Renal pelvis (tissue), 4 donors: ENCODE results near the gene PACRG. TPM values are rescaled to one million over a fixed set of nuclear protein-coding genes. Genes with fewer than 3 reads are reported as not detected.

ENCODE experiments used
- DNase-seq: peaks from one replicate; pipeline ENCODE4 v3.0.0-alpha.2; 2013
- polyA plus RNA-seq, 3 donors: library from polyadenylated mRNA; unstranded; fragments of 120-200 nt; gene quantifications; one replicate each; pipeline ENCODE4 v1.2.1, GENCODE V29; 2013; ENCODE audit not compliant: insufficient read length in 3 of 3

The PACRG gene
- polyA plus RNA-seq, 3 donors = 14.8 to 18.3 (median 16.1) TPM

GRCh38 chr6:162770955-162771354 lies 43.2 kb downstream of the PACRG start:
- no peak for DNase-seq

DNA sequence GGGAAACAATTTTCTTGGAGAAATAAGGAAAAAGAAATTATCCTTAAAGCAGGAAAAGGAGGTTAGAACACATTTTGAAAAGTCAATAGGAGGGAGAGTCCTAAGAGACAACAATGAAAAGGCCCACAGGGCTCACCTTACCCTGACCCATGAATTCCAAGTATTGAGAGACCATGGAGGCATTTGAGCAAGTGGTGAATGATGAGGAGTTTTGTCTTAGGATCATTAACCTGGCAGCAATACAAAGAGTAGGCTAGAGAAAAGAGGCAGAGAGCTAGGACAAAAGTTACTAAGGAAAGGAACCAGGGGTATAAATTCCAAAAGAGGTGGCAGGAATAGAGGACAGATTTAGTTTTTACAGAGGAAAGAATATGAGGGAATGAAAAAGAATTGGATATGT lies 44.7 kb downstream of the PACRG start:
- DNase-seq = no peak

- DNase-seq = no peak
These were observed 46.2 kb downstream of the PACRG start for GRCh38 chr6:162773996-162774395.

DNA sequence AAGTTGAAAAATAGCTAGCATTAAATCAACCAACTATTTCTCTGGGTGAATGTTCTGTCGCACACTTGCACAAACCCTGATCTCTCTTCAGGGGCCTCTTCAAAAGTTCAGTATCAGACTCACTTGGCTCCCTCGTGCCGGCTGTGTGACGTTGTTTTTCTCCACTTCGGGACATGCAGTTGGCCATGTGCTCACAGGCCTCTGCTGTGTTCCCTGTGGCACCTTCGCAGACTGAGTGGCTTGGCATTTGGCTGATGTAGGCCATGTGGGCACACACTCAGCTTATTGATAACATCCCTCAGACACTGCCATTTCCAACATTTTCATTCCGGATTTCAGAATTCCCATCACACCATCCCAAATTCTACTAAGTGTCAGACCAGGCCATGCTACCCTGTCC lies 49.3 kb downstream of the PACRG start:
- DNase-seq = no peak

DNA sequence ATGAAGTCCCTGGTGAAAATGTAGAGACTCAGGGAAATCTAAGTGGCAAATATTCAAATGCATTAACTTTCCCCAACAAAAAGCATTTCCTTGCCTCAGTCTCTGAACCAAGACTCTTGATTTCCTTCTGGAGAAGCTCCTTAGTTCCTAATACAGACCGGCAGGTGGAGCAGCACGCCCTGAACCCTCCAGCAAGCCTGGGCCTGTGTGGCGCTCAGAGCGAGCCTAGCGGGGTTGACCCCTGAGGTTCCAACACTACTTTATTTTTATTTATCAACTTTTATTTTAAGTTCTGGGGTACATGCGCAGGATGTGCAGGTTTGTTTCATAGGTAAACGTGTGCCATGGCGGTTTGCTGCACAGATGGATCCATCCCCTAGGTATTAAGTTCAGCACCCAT lies 50.8 kb downstream of the PACRG start:
- no peak for DNase-seq

GRCh38 chr6:162785632-162786242 lies 58.0 kb downstream of the PACRG start:
- DNase-seq = no peak

- no peak for DNase-seq
These were observed 70.9 kb downstream of the PACRG start for GRCh38 chr6:162798546-162799266.

- no peak for DNase-seq
These were observed 86.7 kb downstream of the PACRG start for GRCh38 chr6:162814426-162814973.

- no peak for DNase-seq
These were observed 89.4 kb downstream of the PACRG start for GRCh38 chr6:162817196-162817595.

DNA sequence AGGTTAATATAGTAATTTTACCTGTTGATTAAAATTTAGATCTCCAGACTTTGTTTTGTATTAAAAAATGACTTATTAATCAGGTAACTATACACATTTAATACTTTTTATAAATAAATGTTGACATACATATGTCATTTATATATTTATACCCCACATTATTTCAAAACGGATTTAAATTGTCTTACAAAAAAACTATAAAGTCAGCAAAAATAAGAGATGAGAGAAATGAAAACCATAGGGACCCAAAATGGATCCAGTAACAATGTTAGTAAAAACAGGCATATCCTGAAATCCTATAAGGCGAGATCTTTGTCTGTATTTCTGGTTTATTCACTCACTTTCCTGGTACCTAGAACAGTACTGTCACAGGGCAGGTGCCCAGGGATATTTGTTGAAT lies 91.5 kb downstream of the PACRG start:
- no peak for DNase-seq

- DNase-seq = no peak
These were observed 93.3 kb downstream of the PACRG start for GRCh38 chr6:162821102-162821501.

DNA sequence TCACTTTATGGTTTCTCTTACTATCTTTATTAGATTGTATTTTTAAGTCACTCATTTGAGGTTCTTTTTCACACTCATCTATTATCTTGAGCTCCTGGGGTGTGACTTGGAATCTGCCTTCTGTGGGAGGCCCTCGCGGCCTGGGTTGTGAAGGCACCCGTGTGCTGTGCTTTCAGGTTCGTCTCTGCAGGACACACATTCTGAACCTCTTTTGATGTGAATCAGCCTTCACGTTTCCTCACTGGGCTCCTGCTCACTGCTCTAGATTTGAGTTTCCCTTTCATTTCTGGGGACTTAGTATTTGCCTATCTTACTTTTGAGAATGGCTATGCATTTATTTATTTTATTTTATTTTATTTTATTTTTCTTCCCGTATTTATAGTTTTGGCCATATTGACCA lies 97.8 kb downstream of the PACRG start:
- DNase-seq = no peak

DNA sequence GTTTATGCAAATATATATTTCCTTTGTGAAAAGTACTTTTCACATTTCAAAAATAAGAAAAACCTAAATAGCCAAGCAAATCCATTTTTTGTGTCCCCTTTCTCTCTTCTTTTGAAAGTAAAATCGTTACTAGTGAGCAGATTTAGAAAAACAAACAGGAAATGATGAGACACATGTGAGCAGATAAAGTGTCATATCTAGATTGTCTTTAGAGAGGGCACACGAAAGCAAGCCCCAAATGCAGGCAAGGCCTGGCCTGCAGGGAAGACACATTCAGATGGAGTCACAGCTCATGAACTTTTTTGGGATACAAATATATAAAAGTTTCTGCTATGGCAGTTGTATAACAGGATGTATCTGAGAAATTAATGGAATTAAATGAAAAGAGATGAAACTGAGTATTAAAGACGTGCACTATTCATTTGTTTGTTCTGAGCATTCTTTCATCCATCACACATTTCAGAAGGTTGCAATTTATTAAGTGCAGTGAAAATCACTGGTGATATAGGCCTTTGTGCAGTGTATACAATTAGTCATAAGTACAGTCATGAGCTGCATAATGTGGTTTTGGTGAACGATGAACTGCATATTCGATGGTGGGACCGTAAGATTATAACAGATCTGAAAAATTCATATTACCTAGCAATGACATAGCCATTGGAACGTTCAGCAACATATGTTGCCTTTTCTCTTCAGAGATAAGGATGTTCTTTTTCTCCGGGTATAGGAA lies 101.4 kb downstream of the PACRG start:
- no peak for DNase-seq

- DNase-seq = no peak
These were observed 106.0 kb downstream of the PACRG start for GRCh38 chr6:162833776-162834175.

DNA sequence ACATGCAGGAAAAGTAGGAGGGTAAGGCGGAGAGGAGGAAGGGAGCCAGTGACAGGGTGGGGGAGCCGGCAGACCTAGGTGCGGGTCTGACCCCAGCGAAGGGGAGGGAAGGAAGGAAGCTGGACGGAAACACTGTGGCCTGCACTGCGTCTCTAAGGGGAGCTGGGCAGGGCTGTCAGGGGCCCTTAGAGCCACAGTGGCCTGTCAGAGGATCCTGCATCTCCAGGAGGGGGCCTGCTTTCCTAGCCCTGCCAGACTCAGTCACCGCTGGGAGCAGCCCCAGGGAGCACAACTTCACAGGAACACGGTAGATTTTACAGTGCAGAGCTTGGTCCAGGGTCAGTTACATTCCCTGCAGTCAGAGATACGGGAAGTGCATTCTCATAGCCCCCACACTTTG lies 118.2 kb downstream of the PACRG start:
- no peak for DNase-seq

- no peak for DNase-seq
These were observed 118.9 kb downstream of the PACRG start for GRCh38 chr6:162846723-162847122.

GRCh38 chr6:162849269-162849668 lies 121.5 kb downstream of the PACRG start:
- DNase-seq = no peak

- no peak for DNase-seq
These were observed 124.4 kb downstream of the PACRG start for GRCh38 chr6:162852192-162852591.

- DNase-seq = no peak
These were observed 125.2 kb downstream of the PACRG start for GRCh38 chr6:162852840-162853577.

DNA sequence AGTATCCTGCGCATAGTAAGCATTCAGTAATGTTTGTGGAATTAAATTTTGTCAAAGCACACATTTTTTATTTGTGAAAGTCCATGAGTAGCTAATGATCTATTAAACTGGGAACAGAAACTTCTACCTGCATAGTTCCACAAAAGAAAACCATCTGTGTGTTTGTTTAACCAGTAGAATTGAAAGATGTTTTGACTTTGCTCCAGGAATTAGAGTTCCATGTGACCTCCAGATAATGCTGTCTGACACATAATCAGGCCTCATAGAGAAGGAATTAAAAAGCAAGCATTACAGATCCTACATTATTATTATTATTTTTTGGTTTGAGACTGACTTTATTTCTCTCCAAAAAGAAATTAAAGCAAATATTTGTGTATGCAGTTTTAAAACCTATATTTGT lies 126.5 kb downstream of the PACRG start:
- DNase-seq = no peak

DNA sequence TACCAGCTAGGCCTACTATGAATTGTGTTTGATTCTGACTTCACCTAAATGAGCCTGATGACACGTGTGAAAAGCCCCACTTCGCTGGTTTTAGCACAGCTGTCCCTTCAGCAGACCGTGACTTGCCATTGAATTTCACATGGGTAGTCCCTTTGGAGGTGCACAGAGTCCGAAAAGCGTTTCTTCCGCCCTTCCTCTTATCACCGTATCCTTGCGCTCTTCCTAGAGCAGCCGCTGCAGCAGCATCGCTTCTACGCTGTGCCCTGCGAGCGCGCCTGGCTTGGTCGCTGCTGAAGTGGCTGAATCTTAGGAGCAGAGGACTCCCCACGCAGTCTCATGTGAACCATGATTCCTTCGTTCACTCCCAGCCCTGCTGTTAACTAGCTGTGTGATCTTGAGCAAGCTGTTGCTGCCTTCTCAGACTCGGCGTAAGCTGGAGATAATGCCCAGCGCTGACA lies 127.0 kb downstream of the PACRG start:
- peak; percentile 28 for DNase-seq

GRCh38 chr6:162856885-162857284 lies 129.1 kb downstream of the PACRG start:
- DNase-seq = peak; percentile 81
